ENCODE data around the gene COL4A2. TPM values are rescaled to one million over a fixed set of nuclear protein-coding genes. Genes with fewer than 3 reads are reported as not detected.

Gene COL4A2
- total RNA-seq, 1 donor, result 0.21 TPM

- Histone ChIP-seq H3K27me3 (ENCODE audit: insufficient read depth, low read length) (no peaks in the 10 kb centered on the region), H3K4me3 (ENCODE audit: low read length) (no peak overlapping the region), H3K4me1 (ENCODE audit: insufficient read depth, low read length) (no peaks in the 10 kb centered on the region), H3K9me3 (ENCODE audit: low read depth, low read length) (no peaks in the 10 kb centered on the region)
Observed at GRCh38 chr13:110350509-110350908, 43.4 kb downstream of the COL4A2 start.

- Histone ChIP-seq H3K4me3 (ENCODE audit: low read length) (no peak overlapping the region), H3K27me3 (ENCODE audit: insufficient read depth, low read length) (no peaks in the 10 kb centered on the region), H3K9me3 (ENCODE audit: low read depth, low read length) (no peaks in the 10 kb centered on the region), H3K4me1 (ENCODE audit: insufficient read depth, low read length) (no peaks in the 10 kb centered on the region)
Observed at GRCh38 chr13:110351636-110352420, 44.7 kb downstream of the COL4A2 start.

- no peaks in the 10 kb centered on the region for H3K4me1 ChIP-seq (ENCODE audit: insufficient read depth, low read length)
- no peaks in the 10 kb centered on the region for H3K9me3 ChIP-seq (ENCODE audit: low read depth, low read length)
- no peak overlapping the region for H3K4me3 ChIP-seq (ENCODE audit: low read length)
- no peaks in the 10 kb centered on the region for H3K27me3 ChIP-seq (ENCODE audit: insufficient read depth, low read length)
Observed at GRCh38 chr13:110352735-110353134, 45.7 kb downstream of the COL4A2 start.

GRCh38 chr13:110353339-110353977, 46.4 kb downstream of the COL4A2 start:
- Histone ChIP-seq H3K4me3 (ENCODE audit: low read length) (no peak overlapping the region), H3K27me3 (ENCODE audit: insufficient read depth, low read length) (no peaks in the 10 kb centered on the region), H3K9me3 (ENCODE audit: low read depth, low read length) (no peaks in the 10 kb centered on the region), H3K4me1 (ENCODE audit: insufficient read depth, low read length) (no peaks in the 10 kb centered on the region)

GRCh38 chr13:110354123-110354627, 47.1 kb downstream of the COL4A2 start:
- H3K4me3 ChIP-seq (ENCODE audit: low read length), result no peak overlapping the region
- no peaks in the 10 kb centered on the region for H3K4me1 ChIP-seq (ENCODE audit: insufficient read depth, low read length)
- no peaks in the 10 kb centered on the region for H3K27me3 ChIP-seq (ENCODE audit: insufficient read depth, low read length)
- no peaks in the 10 kb centered on the region for H3K9me3 ChIP-seq (ENCODE audit: low read depth, low read length)

GRCh38 chr13:110354715-110355473, 47.8 kb downstream of the COL4A2 start:
- Histone ChIP-seq H3K4me1 (ENCODE audit: insufficient read depth, low read length) (no peaks in the 10 kb centered on the region), H3K27me3 (ENCODE audit: insufficient read depth, low read length) (no peaks in the 10 kb centered on the region), H3K9me3 (ENCODE audit: low read depth, low read length) (no peaks in the 10 kb centered on the region), H3K4me3 (ENCODE audit: low read length) (no peak overlapping the region)

- H3K4me3 ChIP-seq (ENCODE audit: low read length), result no peak overlapping the region
- no peaks in the 10 kb centered on the region for H3K27me3 ChIP-seq (ENCODE audit: insufficient read depth, low read length)
- no peaks in the 10 kb centered on the region for H3K9me3 ChIP-seq (ENCODE audit: low read depth, low read length)
- no peaks in the 10 kb centered on the region for H3K4me1 ChIP-seq (ENCODE audit: insufficient read depth, low read length)
Observed at GRCh38 chr13:110356362-110356761, 49.3 kb downstream of the COL4A2 start.

- H3K4me3 ChIP-seq (ENCODE audit: low read length), result no peak overlapping the region
Observed at GRCh38 chr13:110358381-110358780, 51.3 kb downstream of the COL4A2 start.

GRCh38 chr13:110359840-110360301, 52.8 kb downstream of the COL4A2 start:
- Histone ChIP-seq H3K4me1 (ENCODE audit: insufficient read depth, low read length) (no peaks in the 10 kb centered on the region), H3K4me3 (ENCODE audit: low read length) (no peak overlapping the region), H3K27me3 (ENCODE audit: insufficient read depth, low read length) (no peaks in the 10 kb centered on the region), H3K9me3 (ENCODE audit: low read depth, low read length) (no peaks in the 10 kb centered on the region)

More at GRCh38 chr13:110358381-110358780, 51.3 kb downstream of the COL4A2 start:
- Histone ChIP-seq H3K27me3 (ENCODE audit: insufficient read depth, low read length) (no peaks in the 10 kb centered on the region), H3K4me1 (ENCODE audit: insufficient read depth, low read length) (no peaks in the 10 kb centered on the region), H3K9me3 (ENCODE audit: low read depth, low read length) (no peaks in the 10 kb centered on the region)

- Histone ChIP-seq H3K4me1 (ENCODE audit: insufficient read depth, low read length) (no peaks in the 10 kb centered on the region), H3K9me3 (ENCODE audit: low read depth, low read length) (no peaks in the 10 kb centered on the region), H3K4me3 (ENCODE audit: low read length) (no peak overlapping the region)
Observed at GRCh38 chr13:110360598-110360997, 53.5 kb downstream of the COL4A2 start.

GRCh38 chr13:110361365-110361911, 54.4 kb downstream of the COL4A2 start:
- Histone ChIP-seq H3K9me3 (ENCODE audit: low read depth, low read length) (no peaks in the 10 kb centered on the region), H3K4me3 (ENCODE audit: low read length) (no peak overlapping the region), H3K4me1 (ENCODE audit: insufficient read depth, low read length) (no peaks in the 10 kb centered on the region), H3K27me3 (ENCODE audit: insufficient read depth, low read length) (no peaks in the 10 kb centered on the region)

More at GRCh38 chr13:110360598-110360997, 53.5 kb downstream of the COL4A2 start:
- no peaks in the 10 kb centered on the region for H3K27me3 ChIP-seq (ENCODE audit: insufficient read depth, low read length)

GRCh38 chr13:110363010-110363409, 55.9 kb downstream of the COL4A2 start:
- Histone ChIP-seq H3K4me3 (ENCODE audit: low read length) (no peak overlapping the region), H3K27me3 (ENCODE audit: insufficient read depth, low read length) (no peaks in the 10 kb centered on the region), H3K9me3 (ENCODE audit: low read depth, low read length) (no peaks in the 10 kb centered on the region), H3K4me1 (ENCODE audit: insufficient read depth, low read length) (no peaks in the 10 kb centered on the region)

GRCh38 chr13:110364081-110364480, 57.0 kb downstream of the COL4A2 start:
- Histone ChIP-seq H3K4me1 (ENCODE audit: insufficient read depth, low read length) (no peaks in the 10 kb centered on the region), H3K27me3 (ENCODE audit: insufficient read depth, low read length) (no peaks in the 10 kb centered on the region), H3K4me3 (ENCODE audit: low read length) (no peak overlapping the region), H3K9me3 (ENCODE audit: low read depth, low read length) (no peaks in the 10 kb centered on the region)

GRCh38 chr13:110365876-110366275, 58.8 kb downstream of the COL4A2 start:
- H3K4me3 ChIP-seq (ENCODE audit: low read length), result no peak overlapping the region
- H3K9me3 ChIP-seq (ENCODE audit: low read depth, low read length), result no peaks in the 10 kb centered on the region
- H3K4me1 ChIP-seq (ENCODE audit: insufficient read depth, low read length), result no peaks in the 10 kb centered on the region
- no peaks in the 10 kb centered on the region for H3K27me3 ChIP-seq (ENCODE audit: insufficient read depth, low read length)

GRCh38 chr13:110366733-110367132, 59.6 kb downstream of the COL4A2 start:
- no peaks in the 10 kb centered on the region for H3K27me3 ChIP-seq (ENCODE audit: insufficient read depth, low read length)
- H3K4me1 ChIP-seq (ENCODE audit: insufficient read depth, low read length), result no peaks in the 10 kb centered on the region
- H3K4me3 ChIP-seq (ENCODE audit: low read length), result no peak overlapping the region
- H3K9me3 ChIP-seq (ENCODE audit: low read depth, low read length), result no peaks in the 10 kb centered on the region
